Measurements from ENCODE around the gene PARPBP. TPM values are rescaled to one million over a fixed set of nuclear protein-coding genes. Genes with fewer than 3 reads are reported as not detected.

PARPBP gene
- total RNA-seq, 2 experiments from 2014 or later = 32.9 to 48.3 TPM

DNA sequence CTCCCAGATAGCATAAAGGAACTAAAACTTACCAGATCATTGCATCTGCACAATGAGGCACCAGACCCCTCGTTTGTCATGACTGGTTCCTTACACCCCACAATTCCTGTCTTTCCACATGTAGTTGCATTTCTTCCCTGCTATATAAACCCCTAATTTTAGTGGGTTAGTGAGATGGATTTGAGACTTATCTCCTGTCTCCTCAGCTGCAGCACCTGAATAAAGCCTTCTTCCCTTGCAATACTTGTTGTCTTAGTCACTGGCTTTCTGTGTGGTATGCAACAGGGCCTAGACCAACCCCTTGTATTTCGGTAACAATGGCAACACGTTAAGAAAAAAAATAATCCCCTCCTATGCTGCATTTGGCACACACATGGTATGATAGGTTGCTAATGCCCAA, 13.1 kb upstream of the PARPBP start:
- H3K9me3 ChIP-seq (ENCODE audit: low read length) = peaks cover 27% of the 10 kb centered on the region; the same call in 1 of the 2 replicates
- no peak overlapping the region for H3K4me2 ChIP-seq (ENCODE audit: low read length)
- H3K4me1 ChIP-seq (ENCODE audit: insufficient read depth, low read length, poor library complexity, severe bottlenecking) = no peaks in the 10 kb centered on the region
- no peak overlapping the region for H3K27ac ChIP-seq (ENCODE audit: low read depth, low read length, poor library complexity, severe bottlenecking)
- CTCF ChIA-PET (ENCODE audit: unreplicated experiment) = no interaction called here
- no peaks in the 10 kb centered on the region for H3K9me2 ChIP-seq (ENCODE audit: insufficient read depth, low read length)
- TF ChIP-seq, protein P1, sequence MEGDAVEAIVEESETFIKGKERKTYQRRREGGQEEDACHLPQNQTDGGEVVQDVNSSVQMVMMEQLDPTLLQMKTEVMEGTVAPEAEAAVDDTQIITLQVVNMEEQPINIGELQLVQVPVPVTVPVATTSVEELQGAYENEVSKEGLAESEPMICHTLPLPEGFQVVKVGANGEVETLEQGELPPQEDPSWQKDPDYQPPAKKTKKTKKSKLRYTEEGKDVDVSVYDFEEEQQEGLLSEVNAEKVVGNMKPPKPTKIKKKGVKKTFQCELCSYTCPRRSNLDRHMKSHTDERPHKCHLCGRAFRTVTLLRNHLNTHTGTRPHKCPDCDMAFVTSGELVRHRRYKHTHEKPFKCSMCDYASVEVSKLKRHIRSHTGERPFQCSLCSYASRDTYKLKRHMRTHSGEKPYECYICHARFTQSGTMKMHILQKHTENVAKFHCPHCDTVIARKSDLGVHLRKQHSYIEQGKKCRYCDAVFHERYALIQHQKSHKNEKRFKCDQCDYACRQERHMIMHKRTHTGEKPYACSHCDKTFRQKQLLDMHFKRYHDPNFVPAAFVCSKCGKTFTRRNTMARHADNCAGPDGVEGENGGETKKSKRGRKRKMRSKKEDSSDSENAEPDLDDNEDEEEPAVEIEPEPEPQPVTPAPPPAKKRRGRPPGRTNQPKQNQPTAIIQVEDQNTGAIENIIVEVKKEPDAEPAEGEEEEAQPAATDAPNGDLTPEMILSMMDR (conservative IDR thresholded peaks at IDR 0.05; ENCODE audit: low read length) = no peak
- TF ChIP-seq EZH2phosphoT487 (IDR thresholded peaks at IDR 0.05; ENCODE audit: borderline replicate concordance, low read depth, low read length) = no peak
- no peaks in the 10 kb centered on the region for H4K20me1 ChIP-seq (ENCODE audit: insufficient read depth, low read length)
- peaks cover 95% of the 10 kb centered on the region for H3K36me3 ChIP-seq (ENCODE audit: insufficient read depth, low read length)
- POLR2A ChIA-PET = interaction anchor here (0.9 kb wide), 1 partner anchor 15 kb away, joined by 6 read pairs; no protein-coding TSS in a partner anchor
- DNase-seq (ENCODE audit: low spot score) = no peak
- no peaks in the 10 kb centered on the region for H3K79me2 ChIP-seq (ENCODE audit: insufficient read depth, low read depth, low read length)
- no peak overlapping the region for H2AFZ ChIP-seq (ENCODE audit: low read length)
- H3K4me3 ChIP-seq (ENCODE audit: low read depth, low read length, poor library complexity, severe bottlenecking) = no peak overlapping the region
- intact Hi-C loops (cut with micrococcal nuclease; ENCODE audit: unreplicated experiment) = no loop called here
- no TSS peak for BruUV-seq (replicated peaks)

DNA sequence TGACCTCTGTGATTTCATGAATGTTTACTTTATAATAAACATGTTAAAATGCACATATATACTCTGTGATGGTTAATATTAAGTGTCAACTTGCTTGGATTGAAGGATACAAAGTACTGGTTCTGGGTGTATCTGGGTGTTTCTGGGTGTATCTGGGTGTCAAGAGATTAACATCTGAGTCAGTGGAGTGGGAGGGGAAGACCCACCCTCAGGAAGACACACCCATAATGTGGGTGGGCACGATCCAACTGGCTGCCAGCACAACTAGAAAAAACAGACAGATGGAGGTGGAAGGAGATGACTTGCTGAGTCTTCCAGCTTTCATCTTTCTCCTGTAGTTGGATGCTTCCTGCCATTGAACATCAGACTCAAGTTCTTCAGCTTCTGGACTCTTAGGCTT, 12.0 kb upstream of the PARPBP start:
- Histone ChIP-seq H3K9me3 (ENCODE audit: low read length) (peaks cover 27% of the 10 kb centered on the region; the same call in 1 of the 2 replicates), H3K4me3 (ENCODE audit: low read depth, low read length, poor library complexity, severe bottlenecking) (no peak overlapping the region), H3K4me1 (ENCODE audit: insufficient read depth, low read length, poor library complexity, severe bottlenecking) (no peaks in the 10 kb centered on the region), H3K9me2 (ENCODE audit: insufficient read depth, low read length) (no peaks in the 10 kb centered on the region), H2AFZ (ENCODE audit: low read length) (no peak overlapping the region), H3K79me2 (ENCODE audit: insufficient read depth, low read depth, low read length) (no peaks in the 10 kb centered on the region), H3K27ac (ENCODE audit: low read depth, low read length, poor library complexity, severe bottlenecking) (no peak overlapping the region), H3K4me2 (ENCODE audit: low read length) (no peak overlapping the region), H4K20me1 (ENCODE audit: insufficient read depth, low read length) (no peaks in the 10 kb centered on the region), H3K36me3 (ENCODE audit: insufficient read depth, low read length) (peaks cover 97% of the 10 kb centered on the region)
- CTCF ChIA-PET (ENCODE audit: unreplicated experiment) = no interaction called here
- POLR2A ChIA-PET = interaction anchor here (1.1 kb wide), 1 partner anchor 172 kb away, joined by 3 read pairs; no protein-coding TSS in a partner anchor
- intact Hi-C loops (cut with micrococcal nuclease; ENCODE audit: unreplicated experiment) = no loop called here
- DNase-seq (ENCODE audit: low spot score) = no peak
- no TSS peak for BruUV-seq (replicated peaks)
- no peak for TF ChIP-seq EZH2phosphoT487 (IDR thresholded peaks at IDR 0.05; ENCODE audit: borderline replicate concordance, low read depth, low read length)
- TF ChIP-seq, protein P1 (conservative IDR thresholded peaks at IDR 0.05; ENCODE audit: low read length) = no peak

DNA sequence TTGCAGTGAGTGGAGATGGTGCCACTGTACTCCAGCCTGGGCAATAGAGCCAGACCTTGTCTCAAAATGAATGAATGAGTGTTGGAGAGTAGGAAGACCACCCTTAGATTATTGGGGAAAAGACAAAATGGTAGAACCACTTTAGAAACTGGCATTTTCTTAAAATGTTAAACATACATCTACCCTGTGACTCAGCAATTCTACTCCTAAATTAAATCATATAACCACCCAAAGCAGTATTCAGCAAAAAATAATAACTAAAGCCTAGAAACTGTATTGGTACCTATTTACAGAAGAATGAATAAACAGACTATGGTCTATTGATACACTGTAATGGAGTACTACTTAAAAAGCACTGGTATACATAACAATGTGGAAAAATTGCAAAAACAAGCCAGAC, 9.2 kb upstream of the PARPBP start:
- peaks cover 18% of the 10 kb centered on the region; the same call in 1 of the 2 replicates for H3K9me3 ChIP-seq (ENCODE audit: low read length)
- no peak overlapping the region for H2AFZ ChIP-seq (ENCODE audit: low read length)
- no peaks in the 10 kb centered on the region for H3K4me1 ChIP-seq (ENCODE audit: insufficient read depth, low read length, poor library complexity, severe bottlenecking)
- BruUV-seq (replicated peaks) = no TSS peak
- TF ChIP-seq EZH2phosphoT487 (IDR thresholded peaks at IDR 0.05; ENCODE audit: borderline replicate concordance, low read depth, low read length) = no peak
- TF ChIP-seq, protein P1 (conservative IDR thresholded peaks at IDR 0.05; ENCODE audit: low read length) = no peak
- DNase-seq (ENCODE audit: low spot score) = no peak
- H3K27ac ChIP-seq (ENCODE audit: low read depth, low read length, poor library complexity, severe bottlenecking) = no peak overlapping the region
- no peak overlapping the region for H3K4me2 ChIP-seq (ENCODE audit: low read length)
- no peak overlapping the region for H3K4me3 ChIP-seq (ENCODE audit: low read depth, low read length, poor library complexity, severe bottlenecking)
- H3K79me2 ChIP-seq (ENCODE audit: insufficient read depth, low read depth, low read length) = no peaks in the 10 kb centered on the region
- ChIA-PET POLR2A (no interaction called here), CTCF (ENCODE audit: unreplicated experiment) (no interaction called here)
- H3K36me3 ChIP-seq (ENCODE audit: insufficient read depth, low read length) = peaks cover 85% of the 10 kb centered on the region
- H3K9me2 ChIP-seq (ENCODE audit: insufficient read depth, low read length) = no peaks in the 10 kb centered on the region
- intact Hi-C loops (cut with micrococcal nuclease; ENCODE audit: unreplicated experiment) = no loop called here
- H4K20me1 ChIP-seq (ENCODE audit: insufficient read depth, low read length) = no peaks in the 10 kb centered on the region
